DMS153 treated with DMSO at 0.1 percent for 48 hours (cell line): ENCODE data around the gene QRSL1.
"Not testable (repeated sequence)": the region's sequence is repeated elsewhere in the genome, so short reads cannot be mapped to it uniquely, and the experiment has no call there.

Experiments
- DNase-seq: peaks from one replicate; lab custom pipeline; 2025; ENCODE audit not compliant: unreplicated experiment; lab: John Stamatoyannopoulos, UW

The QRSL1 gene

DNA sequence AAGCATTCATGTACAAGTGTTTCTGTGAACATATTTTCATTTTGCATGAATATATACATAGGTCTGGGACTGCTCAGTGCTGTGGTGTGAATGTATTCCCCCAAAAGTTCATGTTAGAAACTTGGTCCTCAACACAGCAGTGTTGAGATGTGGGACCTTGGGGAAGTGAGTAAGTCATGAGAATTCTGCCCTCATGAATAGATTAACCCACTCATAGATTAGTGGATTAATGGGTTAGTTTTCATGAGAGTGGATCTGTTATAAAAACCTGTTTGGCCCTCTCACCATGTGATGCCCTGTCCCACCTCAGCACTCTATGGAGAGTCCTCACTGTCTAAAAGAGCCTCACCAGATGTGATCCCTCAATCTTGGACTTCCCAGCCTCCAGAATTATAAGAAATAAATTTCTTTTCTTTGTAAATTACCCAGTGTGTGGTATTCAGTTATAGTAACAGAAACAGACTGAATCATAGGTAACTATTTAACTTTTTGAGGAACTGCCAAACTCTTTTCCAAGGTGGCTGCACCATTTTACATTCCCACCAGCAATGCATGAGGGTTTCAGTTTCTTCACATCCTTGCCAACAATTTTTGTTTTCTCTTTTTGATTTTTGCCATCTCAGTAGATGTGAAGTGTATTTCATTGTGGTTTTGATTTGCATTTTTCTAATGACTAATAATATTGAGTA lies 45.3 kb downstream of the QRSL1 start:
- DNase-seq = no peak

- DNase-seq = no peak
Observed at GRCh38 chr6:106677282-106677681, 47.9 kb downstream of the QRSL1 start.

- no peak for DNase-seq
Observed at GRCh38 chr6:106684011-106684410, 54.6 kb downstream of the QRSL1 start.

- DNase-seq = no peak
Observed at GRCh38 chr6:106685833-106686232, 56.5 kb downstream of the QRSL1 start.

- no peak for DNase-seq
Observed at GRCh38 chr6:106688177-106688951, 59.0 kb downstream of the QRSL1 start.

DNA sequence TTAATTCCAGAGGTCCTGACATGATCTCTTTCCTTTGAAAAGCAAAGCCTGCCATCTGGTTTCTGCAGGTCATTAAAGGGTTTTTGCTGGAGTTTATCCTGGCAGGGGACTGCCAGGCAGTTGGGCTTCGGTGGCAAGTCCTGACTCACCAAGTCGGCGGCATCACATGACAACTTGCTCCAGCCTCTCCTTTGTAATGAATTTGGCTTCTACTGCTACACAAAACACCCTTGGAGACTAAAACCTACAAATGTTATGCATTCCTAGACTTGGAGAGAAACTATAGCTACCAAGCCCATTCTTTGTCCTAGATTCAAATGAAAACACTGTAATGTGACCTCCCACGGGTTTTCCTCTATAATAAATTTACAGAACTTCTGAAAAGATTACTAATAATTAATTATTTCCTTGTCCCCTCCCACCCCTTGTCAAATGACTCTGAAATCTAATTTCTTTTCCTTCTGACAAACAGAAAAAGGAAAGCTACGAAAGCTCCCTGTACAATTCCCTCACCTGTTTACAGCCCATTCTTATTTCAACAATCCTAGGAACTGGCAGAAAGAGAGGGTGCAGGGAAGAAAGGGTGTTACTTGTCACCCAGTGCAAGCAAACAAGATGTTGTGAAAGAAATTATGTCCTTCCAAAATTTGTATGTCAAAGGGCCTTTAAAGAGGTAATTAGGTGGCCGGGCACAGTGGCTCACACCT lies 62.9 kb downstream of the QRSL1 start:
- peak; percentile 48 for DNase-seq

GRCh38 chr6:106692819-106693208 lies 63.4 kb downstream of the QRSL1 start:
- no peak for DNase-seq

DNA sequence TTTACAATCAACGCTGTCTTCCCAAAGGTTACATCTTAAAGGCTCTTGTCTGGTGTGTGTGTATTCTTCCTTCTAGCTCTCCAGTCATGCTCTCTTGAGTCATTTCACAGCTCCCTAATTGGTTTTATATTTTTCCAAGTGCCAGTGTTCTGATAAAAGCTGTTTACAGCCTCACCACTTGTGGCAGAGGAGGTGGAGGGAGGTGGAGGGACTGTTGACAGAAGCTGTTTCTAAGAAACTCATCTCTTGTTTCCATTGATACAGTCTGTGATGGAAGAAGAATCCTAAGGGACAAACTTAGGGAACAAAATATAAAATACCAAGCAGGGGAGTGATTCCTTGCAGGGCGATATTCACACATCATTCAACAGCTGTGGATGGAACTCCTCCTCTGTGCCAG lies 64.0 kb downstream of the QRSL1 start:
- DNase-seq = no peak

DNA sequence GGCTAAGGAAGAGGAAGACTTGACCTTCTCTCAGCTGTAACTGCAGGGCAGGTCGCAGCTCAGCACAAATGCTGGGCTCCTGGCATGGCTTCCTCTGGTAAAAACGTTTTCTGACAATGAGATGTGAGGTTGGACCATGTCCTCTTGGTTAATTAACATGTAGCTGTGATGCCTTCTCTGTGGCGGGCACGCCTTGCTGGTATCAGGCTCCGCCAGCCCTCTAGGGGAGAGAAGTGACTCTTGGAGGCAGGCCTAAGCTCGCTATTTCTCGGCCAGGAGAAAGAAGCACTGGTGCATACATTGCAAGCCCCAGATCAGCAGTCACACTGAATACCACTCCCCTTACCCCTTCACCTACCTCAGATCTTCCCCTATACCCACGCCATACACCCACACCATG lies 65.0 kb downstream of the QRSL1 start:
- DNase-seq = no peak

DNA sequence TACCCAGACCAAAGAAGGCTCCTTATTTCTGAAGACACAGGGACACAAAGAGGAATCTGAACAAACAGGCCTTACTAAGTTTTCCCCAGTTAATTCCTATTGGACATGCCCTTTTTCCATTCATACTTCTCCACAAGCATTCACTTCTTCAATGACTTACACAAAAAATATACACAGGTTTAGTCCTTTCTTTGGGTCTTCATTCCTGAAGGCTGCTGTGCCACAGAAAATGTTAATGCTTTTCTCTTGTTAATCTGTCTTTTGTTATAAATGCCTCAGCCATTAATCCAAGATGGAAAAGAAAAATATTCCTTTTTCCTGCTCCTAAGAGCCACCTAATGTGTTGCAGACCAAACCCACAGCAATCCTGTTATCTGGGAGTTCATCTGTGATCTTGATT lies 71.2 kb downstream of the QRSL1 start:
- DNase-seq = no peak

GRCh38 chr6:106701201-106701600 lies 71.8 kb downstream of the QRSL1 start:
- not testable (repeated sequence) for DNase-seq

GRCh38 chr6:106702046-106702445 lies 72.7 kb downstream of the QRSL1 start:
- no peak for DNase-seq

- peak; percentile 93 for DNase-seq
Observed at GRCh38 chr6:106702451-106703110, 73.2 kb downstream of the QRSL1 start.

DNA sequence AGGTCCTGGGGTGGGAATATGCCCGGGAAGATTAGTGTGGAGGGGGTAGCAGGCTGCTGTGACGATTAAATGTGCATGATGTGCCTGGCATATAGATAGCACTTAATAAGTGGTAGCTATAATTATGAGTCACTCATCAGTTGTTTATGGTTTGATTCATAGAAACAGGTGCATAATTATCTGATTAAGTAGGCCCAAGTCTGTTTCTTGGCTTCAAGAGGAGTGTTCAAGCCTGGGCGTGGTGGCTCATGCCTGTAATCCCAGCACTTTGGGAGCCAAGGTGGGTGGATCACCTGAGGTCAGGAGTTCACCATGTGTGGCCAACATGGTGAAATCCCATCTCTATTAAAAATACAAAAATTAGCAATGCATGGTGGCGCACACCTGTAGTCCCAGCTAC lies 74.9 kb downstream of the QRSL1 start:
- no peak for DNase-seq

- DNase-seq = no peak
Observed at GRCh38 chr6:106705156-106705555, 75.8 kb downstream of the QRSL1 start.

DNA sequence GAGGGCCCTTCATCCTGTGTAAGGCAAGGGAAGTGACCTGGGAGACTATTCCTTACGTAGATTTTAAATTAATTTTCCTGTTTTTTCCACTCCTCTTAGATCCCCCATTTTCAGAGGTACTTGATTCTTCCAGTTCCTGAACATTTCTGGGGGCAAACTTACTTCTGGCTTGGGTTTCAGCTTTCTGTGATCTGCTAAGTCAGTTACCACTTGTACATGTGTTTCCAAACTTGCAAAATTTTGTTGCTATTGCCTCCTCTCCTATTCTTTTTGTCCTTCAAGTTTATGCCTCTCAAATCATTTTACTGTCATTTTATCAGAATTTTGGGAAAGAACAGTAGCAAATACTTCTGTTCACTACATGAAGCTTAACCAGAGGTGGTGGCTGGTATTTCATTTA lies 81.2 kb downstream of the QRSL1 start:
- DNase-seq = no peak

DNA sequence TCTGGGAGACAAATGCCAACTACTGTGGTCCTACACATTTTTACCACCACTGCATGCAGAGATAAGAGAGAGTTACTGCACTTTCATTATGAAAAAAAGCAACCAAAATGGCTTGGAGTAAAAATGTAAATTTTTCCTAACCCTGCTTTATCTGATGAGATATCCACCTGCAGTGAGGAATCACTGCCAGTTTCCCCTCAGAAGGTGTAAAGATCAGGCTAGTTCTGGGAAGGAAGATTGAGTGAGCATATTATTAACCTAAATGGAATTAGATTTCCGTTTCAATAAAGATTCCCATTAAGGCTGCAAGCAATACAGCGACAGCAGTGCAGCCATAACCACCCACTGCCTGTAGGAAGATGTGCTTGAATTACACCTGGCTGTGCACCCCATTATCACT lies 84.9 kb downstream of the QRSL1 start:
- no peak for DNase-seq

GRCh38 chr6:106715922-106716321 lies 86.5 kb downstream of the QRSL1 start:
- DNase-seq = no peak

GRCh38 chr6:106716966-106717365 lies 87.6 kb downstream of the QRSL1 start:
- no peak for DNase-seq
